SU-DHL-6 (cell line): ENCODE data around the gene SEC14L5.

Experiments used
- CTCF ChIP-seq: fragments of 200-600 bp; sonication (generic); IDR thresholded peaks from one replicate; pipeline ENCODE4 v1.5.1; 2017; ENCODE audit warnings: antibody characterized with exemption, mild to moderate bottlenecking, low read length, moderate library complexity; ENCODE audit not compliant: insufficient read depth, poor library complexity, severe bottlenecking
- EZH2phosphoT487 ChIP-seq: fragments of 200-600 bp; sonication (generic), shearing (Covaris generic); conservative IDR thresholded peaks from 2 replicates; pipeline ENCODE4 v1.6.1; 2018; ENCODE audit warnings: mild to moderate bottlenecking, antibody characterized with exemption, low read length, moderate library complexity, mixed read lengths

- no peak for TF ChIP-seq CTCF
- no peak for TF ChIP-seq EZH2phosphoT487
These were observed 15.6 kb upstream of the SEC14L5 start for GRCh38 chr16:4942481-4942880.
